ENCODE data around the gene THRB.

- no peak for TF ChIP-seq CTCF (IDR thresholded peaks at IDR 0.05)
- no peak for TF ChIP-seq POLR2A (IDR thresholded peaks at IDR 0.05)
Measured at GRCh38 chr3:24530471-24530870, 35.8 kb upstream of the THRB start.

Data from heart left ventricle (tissue), 13 donors.